LNCaP clone FGC (cell line): ENCODE measurements around the gene APBA3.

Experiments
- DNase-seq: peaks from one replicate; pipeline ENCODE4 v3.0.0-alpha.2; 2011; ENCODE audit warnings: low read depth
- H3K4me3 ChIP-seq: 2 replicates; pipeline ENCODE4 v1.5.1; 2011; ENCODE audit warnings: mild to moderate bottlenecking, low read depth, low read length, control low read depth
- CTCF ChIP-seq: IDR thresholded peaks from 2 replicates; pipeline ENCODE4 v1.5.1; 2012; ENCODE audit warnings: mild to moderate bottlenecking; ENCODE audit not compliant: control insufficient read depth, insufficient read depth; ENCODE audit errors: extremely low read depth

The APBA3 gene

DNA sequence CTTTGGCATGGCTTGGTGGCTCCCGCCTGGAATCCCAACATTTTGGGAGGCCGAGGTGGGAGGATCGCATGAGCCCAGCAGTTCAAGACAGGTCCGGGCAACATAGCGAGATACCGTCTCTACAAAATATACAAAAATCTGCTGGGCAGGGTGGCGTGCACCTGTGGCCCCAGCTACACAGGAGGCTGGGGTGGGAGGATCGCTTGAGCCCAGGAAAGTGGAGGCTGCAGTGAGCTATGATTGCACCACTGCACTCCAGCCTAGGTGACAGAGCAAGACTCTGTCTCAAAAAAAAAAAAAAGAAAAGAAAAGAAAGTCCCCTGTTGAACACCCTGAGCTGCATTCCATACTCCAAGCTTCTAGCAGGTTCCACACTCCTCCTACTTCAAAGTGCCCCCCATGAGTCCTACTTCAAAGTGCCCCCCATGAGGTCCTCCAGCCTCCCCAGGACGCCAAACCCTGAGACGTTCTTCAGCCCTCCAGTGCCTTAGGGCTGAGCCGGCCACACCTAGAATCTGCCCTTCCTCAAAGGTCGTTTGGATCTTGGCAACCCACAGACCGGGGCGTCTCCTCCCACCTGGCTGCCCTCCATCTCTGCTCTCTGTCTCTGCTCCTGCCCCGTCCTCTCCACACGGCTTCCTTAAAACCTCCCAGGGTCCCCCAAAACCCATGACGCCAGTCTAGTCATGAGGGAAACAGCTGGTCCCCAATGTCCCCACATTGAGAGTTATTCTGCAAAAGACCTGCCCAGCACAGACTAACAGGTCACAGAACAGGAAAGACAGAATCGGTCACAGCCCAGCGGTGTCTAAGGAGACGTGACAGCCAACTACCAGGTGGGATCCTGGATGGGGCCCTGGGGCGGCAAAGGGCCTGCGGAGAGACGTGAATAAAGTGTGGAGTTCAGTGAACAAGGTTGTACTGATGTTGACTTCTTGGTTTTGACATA is 48.6 kb downstream of the APBA3 start:
- no peak for TF ChIP-seq CTCF
- no peak for DNase-seq
- H3K4me3 ChIP-seq = no peak overlapping the region

DNA sequence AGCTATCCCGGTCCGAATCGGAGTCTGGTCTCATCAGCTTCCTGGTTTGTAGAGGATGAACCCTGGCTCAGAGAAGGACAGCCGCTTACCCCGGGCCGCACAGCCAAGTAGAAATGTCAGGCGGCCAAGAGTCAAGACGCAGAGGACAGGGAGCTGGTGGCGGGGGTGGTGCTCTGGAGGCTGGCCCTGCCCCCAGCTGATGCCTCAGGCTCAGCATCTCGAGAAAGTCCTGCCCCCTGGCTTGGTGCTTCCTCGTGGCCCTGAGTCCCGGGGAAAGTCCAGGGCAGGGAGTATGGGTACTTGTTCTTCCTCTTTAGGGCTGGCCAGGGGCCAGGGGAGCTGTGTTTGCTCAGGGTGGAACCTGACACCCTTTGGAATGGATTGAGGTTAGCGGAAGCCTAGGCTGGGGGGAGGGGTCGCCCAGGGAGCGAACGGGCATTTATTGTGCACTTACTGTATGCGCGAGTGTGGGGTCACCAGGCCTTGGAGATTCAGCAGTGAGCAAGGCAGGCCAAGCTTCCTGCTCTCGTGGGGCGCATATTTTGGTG is 51.2 kb downstream of the APBA3 start:
- no peak for TF ChIP-seq CTCF
- H3K4me3 ChIP-seq = no peak overlapping the region
- peak; percentile 92 for DNase-seq

DNA sequence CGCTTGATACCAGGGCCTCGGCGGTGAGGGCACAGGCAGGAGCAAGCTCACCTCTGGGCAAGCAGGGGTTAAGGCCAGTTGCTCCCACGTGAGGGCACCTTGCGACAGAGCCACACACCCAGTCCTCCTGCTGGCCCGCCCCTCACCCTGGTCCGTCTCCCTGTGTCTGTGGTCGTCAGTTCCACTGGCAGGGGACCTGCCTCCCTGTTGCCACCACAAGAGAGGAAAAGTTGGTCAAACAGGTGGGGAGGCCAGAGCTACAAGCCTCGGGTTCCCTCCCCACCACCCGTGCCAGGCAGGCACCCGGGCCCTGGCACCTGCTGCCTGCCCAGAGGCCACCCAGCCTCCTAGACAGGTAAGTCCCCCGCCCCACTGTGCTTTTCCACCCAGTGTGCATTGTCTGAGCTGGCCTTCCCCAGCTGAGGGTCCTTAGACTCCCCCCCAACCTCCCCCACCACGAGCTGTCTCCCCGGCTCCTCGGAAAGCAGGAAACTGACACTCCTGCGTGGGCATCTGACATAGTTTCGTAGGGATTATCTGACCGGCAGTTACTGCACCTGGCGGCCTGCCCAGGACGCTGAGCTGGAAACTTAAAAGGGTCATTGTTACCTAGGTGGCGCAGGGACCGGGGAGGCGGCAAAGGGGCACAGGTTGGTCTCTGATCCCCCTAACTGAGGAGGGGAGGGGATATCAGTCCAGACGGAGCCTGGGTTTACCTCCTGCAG is 53.1 kb downstream of the APBA3 start, which contains the start of gene TJP3:
Gene TJP3 (plus strand): TSS at position 178 of the 725 bp plus-strand sequence. CDS start 20,049 bp downstream, outside the sequence.
- peak within 1 kb of the TSS; percentile 32 for H3K4me3 ChIP-seq
- no peak for DNase-seq

GRCh38 chr19:3707868-3708206 is 53.7 kb downstream of the APBA3 start:
- peak overlapping the region; percentile 32; the same call in 1 of the 2 replicates for H3K4me3 ChIP-seq
- DNase-seq = no peak
- TF ChIP-seq CTCF = no peak

More for the DNA sequence above, 53.1 kb downstream of the APBA3 start, which contains the start of gene TJP3:
- no peak for TF ChIP-seq CTCF

GRCh38 chr19:3701200-3701599 is 60.3 kb downstream of the APBA3 start:
- TF ChIP-seq CTCF = no peak
- DNase-seq = no peak
- no peak overlapping the region for H3K4me3 ChIP-seq
